ENCODE measurements around the gene CENPW. TPM values are rescaled to one million over a fixed set of nuclear protein-coding genes. Genes with fewer than 3 reads are reported as not detected.

CENPW gene
- total and polyA plus RNA-seq, 2 of the 4 experiments (the other 2 are of a cell fraction): 8.2 to 19.3 TPM

- no peak for ATAC-seq (ENCODE audit: low read depth)
- Histone ChIP-seq H3K56ac (ENCODE audit: extremely low read depth, insufficient read depth, low read length) (no peak overlapping the region), H2BK20ac (ENCODE audit: low read depth, low read length) (no peak overlapping the region), H3K9me3 (ENCODE audit: control insufficient read depth, insufficient read depth, low read length) (no peaks in the 10 kb centered on the region), H3K36me3 (ENCODE audit: control insufficient read depth, insufficient read depth, low read length) (no peaks in the 10 kb centered on the region), H3K4me1 (ENCODE audit: control insufficient read depth, insufficient read depth, low read length) (no peaks in the 10 kb centered on the region), H4K8ac (ENCODE audit: low read depth in 2 of 2, low read length in 2 of 2) (no peak overlapping the region), H4K91ac (ENCODE audit: insufficient read depth, low read depth, low read length) (no peak overlapping the region), H3K4me2 (ENCODE audit: low read depth, low read length) (no peak overlapping the region), H2AK9ac (replicated peaks; ENCODE audit: low read depth, low read length, poor library complexity) (no peak overlapping the region), H3K9ac (ENCODE audit: low read depth, low read length) (no peak overlapping the region), H2BK120ac (ENCODE audit: low read depth, low read length) (no peak overlapping the region), H3K4me3 (ENCODE audit: insufficient read depth, low read depth, low read length) (no peak overlapping the region), H3K4ac (ENCODE audit: low read depth, low read length) (no peak overlapping the region), H3K79me1 (ENCODE audit: low read depth in 1 of 2, low read length in 2 of 2) (no peaks in the 10 kb centered on the region), H2AK5ac (ENCODE audit: low read depth, low read length) (no peak overlapping the region), H4K20me1 (ENCODE audit: insufficient read depth, low read length) (no peaks in the 10 kb centered on the region), H3K23ac (ENCODE audit: low read depth, low read length) (no peak overlapping the region), H3K18ac (ENCODE audit: low read depth, low read length) (no peak overlapping the region), H4K5ac (ENCODE audit: low read depth, low read length) (no peak overlapping the region), H3K27me3 (ENCODE audit: control insufficient read depth, insufficient read depth, low read length) (no peaks in the 10 kb centered on the region), H2BK15ac (ENCODE audit: low read depth, low read length) (no peak overlapping the region), H2AFZ (replicated peaks; ENCODE audit: low read length, poor library complexity) (no peak overlapping the region), H3K27ac (ENCODE audit: insufficient read depth, low read length) (no peak overlapping the region), H2BK5ac (ENCODE audit: low read depth, low read length, poor library complexity, severe bottlenecking) (no peak overlapping the region), H3K14ac (replicated peaks; ENCODE audit: low read depth, low read length) (no peak overlapping the region), H3K9me1 (ENCODE audit: insufficient read depth, low read length) (no peaks in the 10 kb centered on the region)
- in situ Hi-C loops (cut with MboI; ENCODE audit: low sequenced_read_pairs) (loop anchor here (25.0 kb wide), 1 partner anchor 296 kb away; no protein-coding TSS in a partner anchor), dilution Hi-C loops (cut with HindIII; ENCODE audit: low sequenced_read_pairs, unreplicated experiment) (no loop called here), intact Hi-C loops (cut with micrococcal nuclease) (no loop called here)
- ChIA-PET POLR2A (ENCODE audit: unreplicated experiment) (no interaction called here), CTCF (no interaction called here)
- BruUV-seq (replicated peaks): no TSS peak
- no CpG with 5 or more reads among the region's 2 CpGs for WGBS, 2 experiments (ENCODE audit: extremely low coverage in 2 of 2, insufficient read length in 1 of 2)
- no peak for DNase-seq
- TF ChIP-seq MAFK (IDR thresholded peaks at IDR 0.05; ENCODE audit: low read depth, low read length): peak; percentile 46; the same call in 1 of the 2 replicates
- no peak for TF ChIP-seq RCOR1 (IDR thresholded peaks at IDR 0.05; ENCODE audit: insufficient replicate concordance, low read length)
Measured at GRCh38 chr6:126333729-126334128, 6.2 kb upstream of the CENPW start.

Data from IMR-90 (cell line).